NCI-H1436 treated with DMSO at 0.1 percent for 48 hours (cell line): ENCODE measurements around the gene STK40.
A peak's percentile ranks its signal among the peaks of the same experiment; 100 is the strongest.

ENCODE experiments used
- DNase-seq: peaks from one replicate; lab custom pipeline; 2025; lab: John Stamatoyannopoulos, UW

STK40 gene

GRCh38 chr1:36309397-36309796 lies 76.3 kb downstream of the STK40 start:
- no peak for DNase-seq

DNA sequence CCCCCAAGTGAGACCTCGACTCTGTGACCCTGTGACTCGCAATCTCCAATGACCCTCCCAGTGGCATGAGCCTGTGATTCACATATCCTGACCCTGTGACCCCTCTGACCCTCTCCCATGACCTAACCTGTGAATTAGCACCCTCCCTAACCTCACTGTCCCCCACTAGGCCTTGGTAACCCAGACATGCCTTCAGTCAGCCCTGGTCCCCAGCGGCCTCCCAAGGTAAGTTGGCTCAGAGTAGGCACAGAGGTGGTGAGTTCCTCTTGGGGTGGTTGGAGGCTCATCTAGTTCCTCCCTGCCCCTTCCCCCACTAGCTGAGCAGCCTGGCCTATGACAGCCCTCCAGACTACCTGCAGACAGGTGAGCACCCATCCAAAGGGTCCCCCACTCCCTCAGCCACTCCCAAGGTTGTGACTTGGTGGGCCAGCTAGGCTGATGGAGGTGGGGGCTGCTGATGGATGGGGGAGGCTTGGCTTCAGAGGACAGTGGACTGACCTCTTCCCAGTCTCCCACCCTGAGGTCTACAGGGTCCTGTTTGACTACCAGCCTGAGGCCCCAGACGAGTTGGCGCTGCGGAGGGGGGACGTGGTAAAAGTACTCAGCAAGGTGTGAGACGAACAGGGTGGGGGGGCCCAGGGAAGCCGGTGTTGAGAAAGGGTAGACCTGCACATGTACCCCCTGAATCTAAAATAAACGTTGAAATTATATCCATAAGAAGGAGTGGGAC lies 78.0 kb downstream of the STK40 start:
- DNase-seq: no peak

GRCh38 chr1:36306902-36307456 lies 78.7 kb downstream of the STK40 start:
- peak; percentile 75 for DNase-seq

DNA sequence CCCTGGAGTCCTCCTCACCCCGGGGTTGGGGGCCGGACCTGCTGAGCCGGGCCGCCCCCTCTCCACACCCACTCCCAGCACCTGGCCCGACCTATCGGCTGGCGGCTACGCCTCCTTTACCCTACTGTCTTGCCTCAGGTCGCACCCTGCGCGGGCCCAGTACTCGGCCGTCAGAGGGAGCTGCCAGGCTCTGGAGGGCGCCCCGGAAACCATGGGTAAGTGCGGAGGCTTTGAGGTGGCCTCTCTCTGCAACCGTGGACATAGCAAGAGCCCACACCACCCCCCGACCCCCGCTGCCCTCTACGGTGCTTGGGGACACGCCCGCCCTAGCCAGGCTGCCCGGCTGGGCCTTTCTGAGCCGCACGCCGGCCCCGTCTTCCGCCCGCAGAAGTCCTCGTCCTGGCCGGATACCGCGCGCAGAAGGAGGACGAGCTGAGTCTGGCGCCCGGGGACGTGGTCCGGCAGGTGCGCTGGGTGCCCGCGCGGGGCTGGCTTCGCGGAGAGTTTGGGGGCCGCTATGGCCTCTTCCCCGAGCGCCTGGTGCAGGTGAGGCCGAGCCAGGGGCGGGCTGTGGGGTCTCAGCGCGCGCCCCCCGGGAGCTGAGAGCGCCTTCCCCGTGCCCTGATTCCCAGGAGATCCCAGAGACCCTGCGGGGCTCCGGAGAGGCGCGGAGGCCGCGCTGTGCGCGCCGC lies 79.4 kb downstream of the STK40 start, which contains the start of gene SH3D21:
Gene SH3D21, plus strand, starts transcription at position 159 of the 692 bp plus-strand sequence. Its CDS starts 53 bp downstream, at position 212.
- no peak for DNase-seq

DNA sequence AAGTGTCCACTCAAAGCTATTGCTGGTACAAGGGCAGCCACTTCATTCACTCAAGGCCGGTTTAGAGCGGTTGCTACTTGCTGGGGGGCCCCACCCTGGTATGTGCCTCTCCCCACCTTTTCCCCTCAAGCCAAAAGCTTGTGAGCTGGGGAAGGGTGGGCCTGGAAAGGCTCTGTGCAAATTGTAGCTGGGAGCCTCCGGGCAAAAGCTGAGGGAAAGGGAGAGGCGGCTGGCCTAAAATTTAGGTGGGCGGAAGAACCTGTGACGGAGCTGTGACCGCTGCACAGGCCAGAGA lies 79.9 kb downstream of the STK40 start:
- no peak for DNase-seq

GRCh38 chr1:36304970-36305914 lies 80.5 kb downstream of the STK40 start:
- no peak for DNase-seq

GRCh38 chr1:36304521-36304920 lies 81.2 kb downstream of the STK40 start:
- no peak for DNase-seq

DNA sequence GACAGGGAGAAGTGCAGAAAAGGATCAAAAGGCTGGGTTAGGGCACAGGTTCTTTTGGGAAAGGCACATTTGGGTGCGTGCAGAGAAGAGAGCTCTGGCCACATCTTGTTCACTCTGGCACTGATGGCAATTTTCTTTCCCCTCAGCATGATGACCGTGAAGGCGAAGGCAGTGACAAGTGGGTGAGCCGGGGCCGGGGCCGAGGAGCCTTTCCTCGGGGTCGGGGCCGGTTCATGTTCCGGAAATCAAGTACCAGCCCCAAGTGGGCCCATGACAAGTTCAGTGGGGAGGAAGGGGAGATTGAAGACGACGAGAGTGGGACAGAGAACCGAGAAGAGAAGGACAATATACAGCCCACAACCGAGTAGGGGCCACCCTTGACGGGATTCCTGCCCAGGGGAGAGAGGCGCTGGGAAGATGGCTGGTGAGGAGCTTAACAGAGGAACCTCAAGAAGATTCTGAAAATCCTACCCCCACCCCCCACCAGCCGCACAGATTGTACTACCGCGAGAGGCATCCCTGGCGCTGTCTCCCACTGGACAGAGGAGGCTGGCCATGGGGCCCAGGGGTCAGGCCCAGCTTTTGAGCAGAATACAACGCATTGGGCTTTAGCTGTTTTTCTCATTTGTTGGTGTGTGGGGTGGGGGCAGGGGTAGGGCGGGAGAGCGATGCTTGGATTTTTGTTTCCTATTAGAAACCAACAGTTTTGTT lies 81.9 kb downstream of the STK40 start:
- DNase-seq: no peak

DNA sequence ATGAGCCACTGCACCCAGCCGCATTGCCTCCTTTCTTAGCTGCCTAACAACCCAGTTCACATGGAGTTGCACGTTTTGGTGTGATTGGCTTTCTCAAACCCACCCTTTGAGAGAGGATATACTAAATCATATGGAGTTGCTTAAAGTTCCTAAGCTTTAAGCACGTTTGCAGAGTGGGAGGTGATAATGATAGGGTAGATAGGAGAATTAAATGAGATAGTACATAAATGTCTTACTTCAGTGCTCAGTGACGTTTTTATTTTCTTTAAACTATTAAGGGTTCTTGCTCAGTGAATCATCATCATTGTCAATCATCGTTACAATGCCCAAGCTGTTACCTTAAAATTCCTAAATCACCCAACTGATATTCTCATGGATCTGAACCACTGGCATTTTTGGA lies 82.5 kb downstream of the STK40 start:
- no peak for DNase-seq

DNA sequence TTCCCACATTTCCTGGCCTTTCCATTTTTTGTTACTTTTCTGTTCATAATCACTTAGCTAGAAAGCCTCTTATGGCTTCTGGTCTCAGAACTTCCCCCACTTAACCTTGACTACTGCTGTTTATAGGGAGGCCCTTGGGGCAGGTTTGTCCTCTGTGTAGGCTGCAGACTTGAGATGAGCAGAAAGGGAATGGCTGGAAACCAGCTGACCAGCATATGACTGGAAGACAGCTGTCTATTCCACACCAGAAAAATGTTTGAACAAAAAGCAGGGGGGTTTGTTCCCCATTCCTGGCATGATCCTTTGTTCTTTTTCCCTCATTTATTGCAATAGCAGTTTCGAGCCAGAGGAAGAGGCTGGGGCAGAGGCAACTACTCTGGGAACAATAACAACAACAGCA lies 84.5 kb downstream of the STK40 start:
- DNase-seq: no peak

DNA sequence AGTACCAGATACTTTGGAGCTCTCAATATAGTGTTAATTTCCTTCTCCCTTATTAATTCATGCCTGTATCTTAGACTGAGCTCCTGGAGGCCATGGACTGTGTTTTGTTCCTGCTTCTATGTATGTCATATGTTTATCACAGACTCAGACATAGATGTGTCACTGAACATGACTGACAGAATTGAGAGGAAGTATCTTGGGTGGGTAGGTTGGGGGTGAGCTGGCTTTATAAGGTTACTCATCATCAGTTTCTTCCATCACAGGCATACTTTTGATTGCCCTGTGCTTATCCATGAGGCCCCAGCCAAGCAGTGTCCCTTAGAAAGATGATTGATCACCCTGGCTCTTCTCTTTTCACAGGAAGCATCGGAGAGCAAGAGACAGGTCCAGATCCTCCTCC lies 85.2 kb downstream of the STK40 start:
- DNase-seq: no peak

DNA sequence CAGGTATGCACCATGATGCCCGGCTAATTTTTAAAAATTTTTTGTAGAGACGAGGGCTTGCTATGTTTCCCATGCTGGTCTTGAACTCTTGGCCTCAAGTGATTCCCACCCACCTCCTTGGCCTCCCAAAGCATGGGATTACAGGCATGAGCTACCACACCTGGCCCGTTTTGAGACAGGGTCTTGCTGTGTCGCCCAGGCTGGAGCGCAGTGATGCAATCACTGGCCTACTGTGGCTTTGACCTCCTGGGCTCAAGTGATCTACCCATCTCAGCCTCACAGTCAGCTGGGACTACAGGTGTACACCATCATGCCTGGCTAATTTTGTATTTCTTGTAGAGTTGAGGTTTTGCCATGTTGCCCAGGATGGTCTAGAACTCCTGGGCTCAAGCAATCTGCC lies 87.1 kb downstream of the STK40 start:
- DNase-seq: no peak

DNA sequence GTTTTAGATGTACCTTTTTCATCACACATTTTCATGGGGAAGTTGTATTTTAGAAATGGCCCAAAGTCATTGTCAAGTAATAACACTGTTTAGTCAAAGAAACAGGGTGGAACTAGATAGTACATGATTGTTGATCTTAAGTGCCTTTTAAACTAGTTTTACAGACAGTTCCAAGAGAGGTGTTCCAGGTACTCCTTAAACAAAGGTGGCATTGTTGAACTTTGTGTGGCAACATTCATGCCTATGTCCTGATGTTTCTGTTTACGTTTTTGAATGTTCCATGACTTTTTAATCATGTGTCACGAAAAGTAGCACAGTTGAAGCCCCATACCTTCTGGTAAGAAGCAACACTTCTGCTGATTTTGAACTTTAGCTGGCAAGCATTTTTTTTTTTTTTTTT lies 88.7 kb downstream of the STK40 start:
- no peak for DNase-seq

DNA sequence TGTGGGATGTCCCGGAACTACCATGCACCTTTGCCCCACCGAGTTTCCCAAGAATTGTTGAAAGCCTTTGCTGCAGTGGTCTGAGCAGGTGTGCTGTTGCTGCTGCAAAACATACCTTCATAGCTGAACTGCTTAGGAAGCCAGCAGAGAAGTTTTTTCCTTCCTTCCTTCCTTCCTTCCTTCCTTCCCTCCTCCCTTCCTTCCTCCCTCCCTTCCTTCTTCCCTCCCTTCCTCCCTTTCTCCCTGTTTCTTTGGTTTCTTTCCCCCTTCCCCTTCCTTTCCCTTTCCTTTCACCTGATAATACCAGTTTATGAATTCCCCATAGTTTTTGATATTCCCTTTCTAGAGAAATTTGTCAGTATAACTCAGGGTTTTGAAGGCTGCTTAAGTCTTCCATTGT lies 90.3 kb downstream of the STK40 start:
- DNase-seq: no peak
